Fibroblast of skin of right quadriceps (primary cell): ENCODE measurements around the gene CDK17.

Experiments
- DNase-seq: peaks from one replicate; pipeline ENCODE4 v3.0.0-alpha.2; 2013

The CDK17 gene

GRCh38 chr12:96234591-96235483, 165.4 kb downstream of the CDK17 start:
- no peak for DNase-seq

- DNase-seq, result peak; percentile 78
Measured at GRCh38 chr12:96233939-96234461, 166.2 kb downstream of the CDK17 start.

GRCh38 chr12:96233168-96233567, 167.1 kb downstream of the CDK17 start:
- DNase-seq, result no peak

- no peak for DNase-seq
Measured at GRCh38 chr12:96230646-96231045, 169.6 kb downstream of the CDK17 start.

- no peak for DNase-seq
Measured at GRCh38 chr12:96228566-96229248, 171.5 kb downstream of the CDK17 start.
